Measurements from ENCODE around the gene SLC15A2. TPM values are rescaled to one million over a fixed set of nuclear protein-coding genes. Genes with fewer than 3 reads are reported as not detected.

SLC15A2 gene
- total and polyA plus RNA-seq, 9 of the 15 experiments (the other 6 are each of a cell fraction or from before 2014, with no cell fraction given) = 0.05 to 0.53 (median 0.25) TPM; not detected in 1

DNA sequence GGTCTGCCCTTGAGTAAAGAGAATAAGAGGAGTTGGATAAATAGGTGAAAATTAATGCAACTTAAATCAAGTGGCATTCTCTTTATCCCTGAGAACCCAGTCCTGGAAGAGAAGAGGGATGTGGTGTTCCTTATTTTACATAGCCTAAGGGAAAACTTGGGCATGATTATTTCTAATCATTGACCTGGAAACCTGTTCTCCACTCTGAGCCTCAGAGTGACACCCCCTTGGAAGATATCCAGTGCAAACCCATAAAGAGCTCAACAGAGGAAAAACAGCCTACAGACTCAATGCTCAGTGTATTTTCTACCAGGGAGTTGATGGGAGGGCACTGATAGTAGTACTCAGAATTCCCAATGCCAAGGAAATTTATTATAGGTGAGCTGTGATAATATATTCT is 22.0 kb downstream of the SLC15A2 start:
- POLR2A ChIA-PET = interaction anchor here (1.4 kb wide), 1 partner anchor 8 kb away, joined by 3 read pairs; no protein-coding TSS in a partner anchor
- Histone ChIP-seq H3K27ac (ENCODE audit: extremely low read depth, low read depth, low read length) (no peak overlapping the region), H3K4me3 (no peak overlapping the region), H2AFZ (ENCODE audit: low read depth, low read length) (no peak overlapping the region), H3K9me1 (ENCODE audit: control insufficient read depth, insufficient read depth, low read length) (no peaks in the 10 kb centered on the region), H3K27me3 (ENCODE audit: control insufficient read depth in 2 of 2, insufficient read depth in 2 of 2, low read length in 2 of 2) (peaks cover 0 to 13% of the 10 kb centered on the region in 2 experiments; a peak in 2 of 5 replicates), H3K4me1 (replicated peaks in 1 of 2; ENCODE audit: control insufficient read depth in 2 of 2, insufficient read depth in 2 of 2, low read length in 2 of 2) (no peaks in the 10 kb centered on the region), H3K79me2 (ENCODE audit: control insufficient read depth, insufficient read depth, low read length) (no peaks in the 10 kb centered on the region), H3K36me3 (ENCODE audit: control insufficient read depth, insufficient read depth, low read length) (no peaks in the 10 kb centered on the region), H3K4me2 (ENCODE audit: insufficient read depth, low read length) (no peak overlapping the region), H3K9me3 (replicated peaks; ENCODE audit: control insufficient read depth, insufficient read depth, low read depth, low read length) (no peaks in the 10 kb centered on the region), H3K9ac (ENCODE audit: insufficient read depth in 1 of 2, low read depth in 2 of 2, low read length in 2 of 2) (no peak overlapping the region), H4K20me1 (replicated peaks; ENCODE audit: control insufficient read depth, insufficient read depth, low read length) (no peaks in the 10 kb centered on the region)
- intact Hi-C loops (cut with micrococcal nuclease) = no loop called here
- no peak for TF ChIP-seq SP1 (CRISPR knock-in tag; IDR thresholded peaks at IDR 0.05)
- TF ChIP-seq HCFC1 (IDR thresholded peaks at IDR 0.05; ENCODE audit: low read depth, low read length) = no peak
- TF ChIP-seq KLF6 (CRISPR knock-in tag; IDR thresholded peaks at IDR 0.05; ENCODE audit: borderline replicate concordance) = no peak
- CTCF ChIA-PET (ENCODE audit: low intra/inter-chr PET ratio) = no interaction called here
- in situ Hi-C loops (cut with MboI) = no loop called here
- BruUV-seq (replicated peaks) = no TSS peak
- DNase-seq (ENCODE audit: extremely low read depth in 1 of 4, low spot score in 3 of 4) (no peak), ATAC-seq (no peak), FAIRE-seq (no peak)

DNA sequence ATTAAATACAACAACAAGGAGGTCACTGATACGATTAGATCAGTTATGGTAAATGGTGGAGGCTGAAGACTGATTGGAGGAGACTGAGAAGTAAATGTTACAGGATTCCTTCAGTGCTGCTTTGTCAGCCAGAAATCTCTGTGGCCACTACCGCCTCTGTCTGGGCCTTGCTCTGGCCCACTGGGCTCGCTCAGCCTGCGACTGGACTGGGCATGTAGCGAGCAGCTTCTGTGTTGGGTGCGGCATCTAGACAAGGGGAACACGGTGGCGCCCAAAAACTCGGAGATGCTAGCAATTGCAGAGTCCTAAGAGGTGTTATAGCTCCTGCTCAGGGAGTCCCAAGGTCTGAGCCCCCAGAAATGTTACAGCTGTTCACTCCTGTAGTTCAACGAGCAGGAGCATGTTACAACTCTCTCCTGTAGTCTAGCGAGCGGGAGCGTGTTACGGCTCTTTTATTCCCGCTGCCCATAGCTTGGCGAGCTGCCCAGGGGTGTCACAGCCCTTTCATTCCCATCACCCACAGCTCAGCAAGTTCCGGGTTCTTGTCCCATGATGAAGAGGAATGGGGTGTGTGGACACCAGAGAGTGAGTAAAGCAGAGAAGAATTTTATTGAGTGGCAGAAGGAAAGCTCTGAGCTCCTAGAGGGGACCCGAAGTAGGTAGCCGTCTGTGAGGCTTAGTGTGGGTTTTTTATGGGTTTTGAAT is 24.7 kb downstream of the SLC15A2 start:
- intact Hi-C loops (cut with micrococcal nuclease) = no loop called here
- Histone ChIP-seq H3K9me3 (replicated peaks; ENCODE audit: control insufficient read depth, insufficient read depth, low read depth, low read length) (no peaks in the 10 kb centered on the region), H3K9ac (ENCODE audit: insufficient read depth in 1 of 2, low read depth in 2 of 2, low read length in 2 of 2) (no peak overlapping the region), H3K4me1 (replicated peaks in 1 of 2; ENCODE audit: control insufficient read depth in 2 of 2, insufficient read depth in 2 of 2, low read length in 2 of 2) (no peaks in the 10 kb centered on the region; a peak in 1 of 5 replicates), H2AFZ (ENCODE audit: low read depth, low read length) (no peak overlapping the region), H3K36me3 (ENCODE audit: control insufficient read depth, insufficient read depth, low read length) (no peaks in the 10 kb centered on the region), H3K4me3 (no peak overlapping the region), H3K27me3 (ENCODE audit: control insufficient read depth in 2 of 2, insufficient read depth in 2 of 2, low read length in 2 of 2) (peaks cover 0 to 13% of the 10 kb centered on the region in 2 experiments; a peak in 2 of 5 replicates), H4K20me1 (replicated peaks; ENCODE audit: control insufficient read depth, insufficient read depth, low read length) (no peaks in the 10 kb centered on the region), H3K27ac (ENCODE audit: extremely low read depth, low read depth, low read length) (no peak overlapping the region), H3K9me1 (ENCODE audit: control insufficient read depth, insufficient read depth, low read length) (no peaks in the 10 kb centered on the region), H3K4me2 (ENCODE audit: insufficient read depth, low read length) (0 out of 2 replicates have a peak overlapping the region, but pooled peaks have one; percentile 11), H3K79me2 (ENCODE audit: control insufficient read depth, insufficient read depth, low read length) (no peaks in the 10 kb centered on the region)
- ChIA-PET POLR2A (interaction anchor here (0.6 kb wide), 2 partner anchors 39 to 48 kb away, joined by 3 read pairs; no protein-coding TSS in a partner anchor), CTCF (ENCODE audit: low intra/inter-chr PET ratio) (no interaction called here)
- BruUV-seq (replicated peaks) = no TSS peak
- in situ Hi-C loops (cut with MboI) = no loop called here
- ATAC-seq (no peak; the same call in 2 of the 3 replicates), DNase-seq (ENCODE audit: extremely low read depth in 1 of 4, low spot score in 3 of 4) (peak in 2 of 4 experiments; percentile 7), FAIRE-seq (no peak)
- WGBS (ENCODE audit: insufficient coverage, low coverage, missing lambda C conversion rate) = 3% methylated on average over 17 of the region's 19 CpGs
- TF ChIP-seq, protein P1, sequence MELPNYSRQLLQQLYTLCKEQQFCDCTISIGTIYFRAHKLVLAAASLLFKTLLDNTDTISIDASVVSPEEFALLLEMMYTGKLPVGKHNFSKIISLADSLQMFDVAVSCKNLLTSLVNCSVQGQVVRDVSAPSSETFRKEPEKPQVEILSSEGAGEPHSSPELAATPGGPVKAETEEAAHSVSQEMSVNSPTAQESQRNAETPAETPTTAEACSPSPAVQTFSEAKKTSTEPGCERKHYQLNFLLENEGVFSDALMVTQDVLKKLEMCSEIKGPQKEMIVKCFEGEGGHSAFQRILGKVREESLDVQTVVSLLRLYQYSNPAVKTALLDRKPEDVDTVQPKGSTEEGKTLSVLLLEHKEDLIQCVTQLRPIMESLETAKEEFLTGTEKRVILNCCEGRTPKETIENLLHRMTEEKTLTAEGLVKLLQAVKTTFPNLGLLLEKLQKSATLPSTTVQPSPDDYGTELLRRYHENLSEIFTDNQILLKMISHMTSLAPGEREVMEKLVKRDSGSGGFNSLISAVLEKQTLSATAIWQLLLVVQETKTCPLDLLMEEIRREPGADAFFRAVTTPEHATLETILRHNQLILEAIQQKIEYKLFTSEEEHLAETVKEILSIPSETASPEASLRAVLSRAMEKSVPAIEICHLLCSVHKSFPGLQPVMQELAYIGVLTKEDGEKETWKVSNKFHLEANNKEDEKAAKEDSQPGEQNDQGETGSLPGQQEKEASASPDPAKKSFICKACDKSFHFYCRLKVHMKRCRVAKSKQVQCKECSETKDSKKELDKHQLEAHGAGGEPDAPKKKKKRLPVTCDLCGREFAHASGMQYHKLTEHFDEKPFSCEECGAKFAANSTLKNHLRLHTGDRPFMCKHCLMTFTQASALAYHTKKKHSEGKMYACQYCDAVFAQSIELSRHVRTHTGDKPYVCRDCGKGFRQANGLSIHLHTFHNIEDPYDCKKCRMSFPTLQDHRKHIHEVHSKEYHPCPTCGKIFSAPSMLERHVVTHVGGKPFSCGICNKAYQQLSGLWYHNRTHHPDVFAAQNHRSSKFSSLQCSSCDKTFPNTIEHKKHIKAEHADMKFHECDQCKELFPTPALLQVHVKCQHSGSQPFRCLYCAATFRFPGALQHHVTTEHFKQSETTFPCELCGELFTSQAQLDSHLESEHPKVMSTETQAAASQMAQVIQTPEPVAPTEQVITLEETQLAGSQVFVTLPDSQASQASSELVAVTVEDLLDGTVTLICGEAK (IDR thresholded peaks at IDR 0.05) = no peak
- TF ChIP-seq, protein P1 (CRISPR knock-in tag; IDR thresholded peaks at IDR 0.05) = no peak
- no peak for TF ChIP-seq COPS2 (conservative IDR thresholded peaks at IDR 0.05)

Measured in K562 (cell line).